Adipose tissue (tissue), 3 donors: ENCODE measurements around the gene ERFL. TPM values are rescaled to one million over a fixed set of nuclear protein-coding genes. Genes with fewer than 3 reads are reported as not detected.

ENCODE experiments used
- H3K27ac ChIP-seq: one replicate; pipeline ENCODE4 v1.5.1; 2013; ENCODE audit warnings: low read depth, low read length
- WGBS, 3 donors: extraction: QIAGEN DNeasy Blood & Tissue Kit; methylation state at CpG; one replicate each; pipeline ENCODE4 v1.1.7; 2013; 5-methylcytosine and 5-hydroxymethylcytosine counted together
- polyA plus RNA-seq, 3 donors: library from polyadenylated mRNA; stranded (reverse); fragments of 200-250 nt; gene quantifications; one replicate each; pipeline ENCODE4 v1.2.3, GENCODE V29; 2013
- donor health status: healthy with polysubstance abuse.
- donor health status: Bipolar disorder and iron deficiency.
- donor health status: healthy.

ERFL gene
- polyA plus RNA-seq, 3 donors: 0.12 to 0.24 TPM; not detected in 1

DNA sequence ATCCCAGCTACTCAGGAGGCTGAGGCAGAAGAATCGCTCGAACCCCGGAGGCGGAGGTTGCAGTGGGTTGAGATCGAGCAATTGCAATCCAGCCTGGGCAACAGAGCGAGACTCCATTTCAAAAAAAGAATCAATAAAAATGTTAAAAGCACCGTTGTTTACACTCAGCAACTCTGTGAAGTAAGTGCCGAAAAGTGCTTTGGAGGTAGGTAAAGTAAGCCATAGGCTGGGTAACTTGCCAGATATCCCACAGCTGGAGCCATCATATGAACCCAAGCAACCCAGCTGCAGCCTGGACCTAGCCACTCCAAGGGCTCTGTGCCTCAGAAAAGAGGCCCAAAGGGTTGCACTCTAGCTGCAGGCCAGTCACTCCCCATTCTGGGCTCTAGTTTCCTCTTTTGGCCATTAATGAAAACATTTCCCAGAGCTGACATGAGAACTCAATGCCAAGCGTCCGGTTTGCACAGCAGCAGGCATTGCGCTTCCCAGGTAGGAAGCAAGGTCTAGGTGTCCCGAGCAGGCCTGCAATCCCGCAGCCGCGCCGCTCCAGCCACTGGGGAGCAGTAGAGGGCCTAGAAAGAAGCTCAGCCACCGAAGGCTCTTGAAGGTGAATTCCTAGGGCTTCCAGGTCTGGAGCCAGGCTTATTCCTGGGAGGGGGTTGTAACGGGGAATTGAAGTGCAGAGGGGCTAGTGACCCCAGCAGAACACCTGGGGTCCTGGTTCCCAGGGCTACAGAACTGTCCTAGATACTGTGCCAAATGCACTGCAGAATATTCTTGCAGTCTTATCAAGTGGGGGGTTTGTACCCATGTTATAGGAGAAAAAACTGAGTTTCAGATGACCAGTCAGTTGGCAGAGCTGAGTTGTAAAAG is 55.2 kb downstream of the ERFL start:
- H3K27ac ChIP-seq: no peak overlapping the region
- WGBS, 3 donors: 37 to 54% (median 49%) methylated on average over 18 of the region's 18 CpGs

DNA sequence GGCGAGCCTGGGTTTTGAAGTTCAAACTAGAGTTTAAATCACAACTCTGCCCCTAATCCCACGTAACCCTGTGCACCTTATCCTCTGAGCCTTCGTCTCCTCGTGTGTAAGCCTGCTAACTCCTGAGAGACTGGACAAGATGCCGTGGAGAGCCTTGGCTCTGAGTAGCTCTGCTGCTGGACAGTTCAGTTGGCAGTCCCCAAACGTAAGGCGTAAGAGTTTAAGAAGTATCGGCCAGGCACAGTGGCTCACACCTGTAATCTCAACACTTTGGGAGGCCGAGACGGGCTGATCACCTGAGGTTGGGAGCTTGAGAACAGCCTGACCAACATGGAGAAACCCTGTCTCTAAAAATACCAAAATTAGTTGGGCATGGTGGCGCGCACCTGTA is 55.9 kb downstream of the ERFL start:
- H3K27ac ChIP-seq: no peak overlapping the region
- 86 to 92% (median 88%) methylated on average over 12 of the region's 12 CpGs for WGBS, 3 donors

DNA sequence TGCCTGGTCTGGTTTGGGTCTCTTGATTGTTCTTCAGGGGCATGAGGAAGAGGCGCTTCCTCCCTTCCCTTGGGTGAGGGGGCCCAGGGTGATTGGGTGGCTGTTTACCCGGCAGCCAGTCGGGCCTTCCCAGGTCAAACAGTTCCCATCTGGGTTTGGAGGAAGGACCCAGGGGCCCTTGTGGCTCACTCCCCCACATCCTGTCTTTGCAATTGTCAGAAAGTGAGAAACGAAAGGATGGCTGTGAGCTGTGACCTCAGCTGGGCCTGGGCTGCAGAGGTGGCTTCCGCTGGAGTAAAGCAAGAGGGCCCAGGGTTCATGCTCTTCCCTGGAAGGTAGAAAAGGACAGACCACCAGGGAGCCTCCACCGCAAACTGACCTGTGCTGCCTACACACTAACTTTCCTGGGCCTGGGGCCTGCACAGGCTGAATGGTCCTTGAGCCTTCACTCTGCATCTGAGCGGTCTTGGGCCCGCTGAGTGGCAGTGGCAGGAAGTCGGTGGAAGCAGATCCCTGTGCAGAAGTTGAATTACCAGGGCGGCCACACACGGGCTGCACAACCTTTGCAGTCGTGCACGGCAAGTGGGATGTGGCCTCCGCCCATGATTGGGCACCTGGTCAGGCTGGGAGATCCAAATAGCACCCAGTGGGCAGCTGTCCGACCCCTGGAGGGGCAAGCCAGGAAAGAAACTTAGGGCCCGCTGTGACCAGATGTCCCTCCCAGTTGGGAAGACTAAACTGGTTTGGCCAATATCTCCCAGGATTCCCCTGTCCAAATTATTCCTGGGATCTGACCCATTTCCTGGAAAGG is 56.5 kb downstream of the ERFL start:
- WGBS, 3 donors: 45 to 69% (median 45%) methylated on average over 16 of the region's 16 CpGs
- no peak overlapping the region for H3K27ac ChIP-seq

DNA sequence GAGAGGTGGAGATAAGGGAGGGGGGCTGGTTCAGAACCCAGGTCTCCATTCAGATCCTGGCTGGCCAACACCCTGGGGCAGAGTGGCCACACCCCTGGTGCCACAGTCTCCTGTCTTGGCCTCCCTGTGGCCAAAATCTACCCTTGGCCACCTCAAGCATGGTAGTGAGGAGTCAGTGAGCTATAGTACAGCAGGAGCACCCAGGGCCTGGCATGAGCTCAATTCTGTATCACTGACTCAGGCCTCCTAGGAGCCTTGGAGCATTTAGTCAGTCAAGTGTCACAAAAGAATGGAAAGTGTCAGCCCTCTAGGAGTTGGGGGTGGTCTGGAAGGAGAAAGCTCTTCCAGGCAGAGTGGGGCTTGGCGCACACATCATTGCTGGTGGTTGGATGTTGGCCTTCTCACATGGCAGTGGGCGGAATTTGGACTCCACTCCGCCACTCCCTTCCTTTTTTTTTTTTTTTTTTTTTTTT is 57.8 kb downstream of the ERFL start:
- H3K27ac ChIP-seq: no peak overlapping the region
- WGBS, 3 donors: 39 to 96% (median 58%) methylated on average over 3 of the region's 3 CpGs

DNA sequence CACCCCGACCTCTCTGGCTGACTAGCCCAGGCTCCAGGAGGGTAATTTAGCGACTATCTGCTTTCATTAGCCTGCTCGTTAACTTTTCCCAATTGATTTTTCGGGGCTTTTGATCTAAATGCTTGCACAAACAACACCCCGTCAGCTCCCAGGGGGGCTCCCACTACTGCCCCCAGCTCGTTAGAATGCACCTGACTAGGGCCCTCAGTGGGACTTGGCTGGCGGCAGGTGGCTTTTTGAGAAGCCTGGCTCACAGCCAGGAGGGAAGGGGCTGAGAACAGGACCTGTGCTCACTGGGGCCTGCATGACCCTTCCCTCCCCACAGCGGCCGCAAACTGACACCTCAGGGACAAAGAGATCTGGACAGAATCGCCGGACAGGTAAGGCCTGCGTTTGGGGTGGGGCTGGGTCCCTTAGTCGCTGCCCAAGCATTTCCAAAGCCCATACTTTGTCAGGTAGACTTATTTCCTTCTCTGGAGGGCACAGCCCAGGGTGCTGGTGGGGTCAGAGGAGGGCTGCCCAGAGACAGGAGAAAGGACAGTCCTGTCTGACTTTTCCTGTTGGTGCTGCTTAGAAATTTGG is 58.8 kb downstream of the ERFL start:
- no peak overlapping the region for H3K27ac ChIP-seq
- 75 to 85% (median 83%) methylated on average over 13 of the region's 13 CpGs for WGBS, 3 donors

DNA sequence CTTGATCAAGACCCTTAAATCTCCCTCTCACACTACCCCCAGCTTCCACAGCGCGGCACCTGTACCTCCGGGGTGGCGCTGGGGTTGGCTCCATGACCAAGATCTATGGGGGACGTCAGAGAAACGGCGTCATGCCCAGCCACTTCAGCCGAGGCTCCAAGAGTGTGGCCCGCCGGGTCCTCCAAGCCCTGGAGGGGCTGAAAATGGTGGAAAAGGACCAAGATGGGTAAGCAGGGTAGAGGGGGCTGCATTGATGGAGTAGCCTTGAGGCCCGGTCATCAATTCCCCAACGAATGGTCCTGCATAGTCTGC is 59.3 kb downstream of the ERFL start:
- H3K27ac ChIP-seq: no peak overlapping the region
- 80 to 87% (median 86%) methylated on average over 12 of the region's 12 CpGs for WGBS, 3 donors

DNA sequence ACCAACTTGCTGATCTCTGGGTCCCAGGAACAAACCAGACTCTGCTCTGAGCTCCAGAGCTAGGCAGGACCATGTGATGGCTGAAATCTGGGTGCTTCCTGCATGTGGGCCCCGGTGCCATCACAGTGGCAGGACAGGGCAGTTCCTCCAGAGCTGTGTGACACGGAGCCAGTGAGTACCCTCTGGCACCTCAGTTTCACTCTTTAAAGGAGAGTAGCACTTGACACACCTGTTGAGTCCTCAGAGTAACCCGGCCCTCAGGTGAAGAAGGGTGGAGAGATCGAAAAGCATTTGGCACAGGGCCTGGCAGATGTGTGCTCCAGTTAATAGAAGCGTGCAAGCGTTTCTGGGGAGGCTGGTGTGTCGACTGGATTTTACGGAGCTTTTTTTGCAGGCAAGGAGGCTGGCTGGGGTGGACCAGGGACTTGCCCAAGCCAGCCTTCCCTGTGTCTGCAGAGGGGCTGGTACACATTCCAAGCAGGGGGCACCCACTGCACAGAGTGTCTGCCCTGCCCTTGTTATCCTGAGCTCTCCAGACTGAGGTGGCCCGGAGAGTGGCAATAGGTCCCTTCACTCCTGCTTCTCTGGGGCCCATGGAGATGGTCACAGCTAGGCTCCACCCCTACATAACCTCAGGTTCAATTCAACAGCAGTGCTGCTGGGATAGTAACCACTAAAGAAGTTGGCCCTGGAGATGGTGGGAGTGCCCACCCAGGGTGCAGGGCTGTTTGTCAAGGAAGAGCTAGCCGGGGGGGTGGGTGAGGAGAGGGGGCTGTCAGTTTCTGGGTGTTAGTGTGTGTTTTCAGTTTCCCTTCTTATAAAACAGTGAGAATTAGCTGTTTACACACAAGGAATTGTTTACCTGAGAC is 59.9 kb downstream of the ERFL start:
- no peak overlapping the region for H3K27ac ChIP-seq
- WGBS, 3 donors: 50 to 85% (median 80%) methylated on average over 10 of the region's 10 CpGs

DNA sequence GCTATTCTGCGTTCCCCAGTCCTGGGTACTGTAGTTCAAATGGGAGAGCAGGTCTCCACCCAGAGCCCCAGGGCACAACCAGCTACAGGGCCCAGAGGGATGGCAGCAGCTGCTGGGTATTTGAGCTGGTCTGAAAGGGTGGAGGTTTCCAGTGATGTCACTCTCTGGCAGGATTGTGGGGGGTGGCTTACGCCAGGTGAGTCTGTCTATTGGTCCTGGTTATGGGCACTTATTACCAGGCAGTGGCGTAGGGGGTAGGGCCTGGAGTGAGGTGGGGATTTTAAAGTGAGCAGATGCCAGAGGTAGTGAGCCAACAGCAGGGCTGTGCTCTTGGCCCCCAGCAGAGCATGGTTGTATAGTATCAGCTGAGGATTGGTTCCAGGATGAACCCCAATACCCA is 62.0 kb downstream of the ERFL start:
- WGBS, 3 donors: 93 to 95% (median 93%) methylated on average over 3 of the region's 3 CpGs
- H3K27ac ChIP-seq: no peak overlapping the region

DNA sequence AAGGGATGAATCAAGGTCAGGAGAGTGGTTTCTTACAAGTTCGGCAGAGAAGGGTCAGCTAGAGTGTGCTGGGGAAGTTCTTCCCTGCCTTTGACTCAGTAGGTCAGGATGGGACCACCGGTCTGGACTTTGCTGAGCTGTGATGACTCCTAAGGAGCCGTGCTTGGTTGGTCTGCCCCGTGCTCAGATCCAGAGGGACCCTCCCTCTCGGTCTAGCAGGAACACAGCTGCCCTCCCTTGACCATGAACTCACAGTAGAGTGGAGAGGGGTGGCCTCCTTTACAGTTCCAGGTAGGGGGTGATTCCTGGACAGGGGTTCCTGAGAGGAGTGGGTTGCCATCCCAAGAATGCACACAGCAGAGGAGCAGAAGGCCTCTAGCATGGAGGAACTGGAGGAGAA is 63.9 kb downstream of the ERFL start:
- no peak overlapping the region for H3K27ac ChIP-seq
- 82 to 89% (median 88%) methylated on average over 5 of the region's 5 CpGs for WGBS, 3 donors

DNA sequence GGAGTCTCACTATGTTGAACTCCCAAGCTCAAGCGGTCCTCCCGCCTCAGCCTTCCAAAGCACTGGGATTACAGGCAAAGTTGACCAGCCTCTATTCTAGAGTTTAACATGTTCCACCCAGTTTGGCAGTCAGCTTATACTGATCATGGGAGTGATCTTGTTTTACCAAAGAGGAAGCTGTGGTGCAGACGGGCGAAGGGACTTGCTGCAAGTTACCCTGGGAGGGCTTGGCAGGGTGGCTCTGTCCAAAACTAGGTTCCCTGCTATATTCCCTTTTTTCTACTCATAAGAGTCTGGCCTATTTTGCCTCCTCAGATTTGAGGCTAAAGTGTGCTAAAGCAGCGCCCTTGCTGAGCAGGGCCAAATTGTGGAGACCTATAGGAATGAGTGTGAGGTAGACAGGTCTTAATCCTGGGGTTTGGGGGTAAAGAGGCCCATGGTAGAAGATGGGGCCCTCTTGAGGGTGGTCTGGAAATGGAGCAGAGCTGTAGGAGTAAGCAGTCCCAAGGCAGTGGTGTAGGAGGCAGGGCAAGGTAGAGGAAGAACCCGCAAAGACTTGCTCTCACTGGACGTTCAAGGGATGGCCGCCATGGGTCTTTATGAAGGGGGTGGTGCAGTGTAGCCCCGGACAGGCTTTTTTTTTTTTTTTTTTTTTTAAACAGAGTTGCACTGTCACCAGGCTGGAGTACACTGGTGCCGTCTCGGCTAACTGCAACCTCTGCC is 64.9 kb downstream of the ERFL start:
- 73 to 88% (median 82%) methylated on average over 11 of the region's 11 CpGs for WGBS, 3 donors
- no peak overlapping the region for H3K27ac ChIP-seq

DNA sequence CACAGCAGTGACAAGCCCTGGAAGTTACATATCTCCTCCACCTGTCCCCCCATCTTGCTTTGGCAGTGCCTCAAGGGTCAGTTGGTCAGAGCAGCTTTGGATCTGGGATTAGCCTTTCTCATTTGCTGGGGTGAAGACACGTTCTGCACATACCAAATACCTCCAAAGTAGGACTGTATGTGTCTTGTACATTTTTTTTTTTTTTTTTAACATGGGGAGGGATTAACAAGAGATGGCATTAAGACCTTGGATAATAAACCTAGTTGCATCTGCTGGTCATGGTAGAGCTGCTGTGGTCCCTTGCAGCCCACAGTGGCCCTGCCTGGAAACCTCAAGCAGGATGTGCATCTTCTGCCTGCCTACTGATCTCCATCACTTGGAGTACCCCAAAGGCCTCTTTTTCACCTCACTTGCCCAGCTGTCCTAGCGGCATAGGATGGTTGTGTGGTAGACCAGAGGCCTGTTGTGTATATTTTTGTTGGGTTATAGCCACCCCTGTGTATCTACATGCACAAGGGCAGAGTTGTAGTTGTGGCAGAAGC is 65.7 kb downstream of the ERFL start:
- WGBS, 3 donors: 71 to 75% (median 72%) methylated on average over 2 of the region's 2 CpGs
- H3K27ac ChIP-seq: no peak overlapping the region

DNA sequence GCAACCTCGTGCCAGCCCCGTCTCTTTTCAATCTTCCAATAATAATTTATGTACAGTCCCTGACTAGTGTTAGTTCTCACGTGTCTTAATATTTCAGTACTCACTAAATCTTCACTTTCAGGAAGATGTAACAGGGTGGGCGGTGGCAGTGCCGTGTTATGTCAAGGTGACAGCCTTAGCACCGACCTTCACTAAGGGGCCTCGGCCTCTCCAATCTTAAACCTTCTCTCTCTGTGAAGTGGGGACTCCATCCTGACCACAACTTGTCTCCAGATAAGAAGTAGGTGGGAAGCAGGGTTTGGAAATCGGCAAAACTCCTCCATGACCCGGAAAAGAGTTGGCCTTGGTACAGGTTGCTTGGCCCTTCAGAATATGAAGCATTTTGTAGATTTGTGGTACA is 66.4 kb downstream of the ERFL start:
- no peak overlapping the region for H3K27ac ChIP-seq
- 68 to 77% (median 70%) methylated on average over 9 of the region's 9 CpGs for WGBS, 3 donors

DNA sequence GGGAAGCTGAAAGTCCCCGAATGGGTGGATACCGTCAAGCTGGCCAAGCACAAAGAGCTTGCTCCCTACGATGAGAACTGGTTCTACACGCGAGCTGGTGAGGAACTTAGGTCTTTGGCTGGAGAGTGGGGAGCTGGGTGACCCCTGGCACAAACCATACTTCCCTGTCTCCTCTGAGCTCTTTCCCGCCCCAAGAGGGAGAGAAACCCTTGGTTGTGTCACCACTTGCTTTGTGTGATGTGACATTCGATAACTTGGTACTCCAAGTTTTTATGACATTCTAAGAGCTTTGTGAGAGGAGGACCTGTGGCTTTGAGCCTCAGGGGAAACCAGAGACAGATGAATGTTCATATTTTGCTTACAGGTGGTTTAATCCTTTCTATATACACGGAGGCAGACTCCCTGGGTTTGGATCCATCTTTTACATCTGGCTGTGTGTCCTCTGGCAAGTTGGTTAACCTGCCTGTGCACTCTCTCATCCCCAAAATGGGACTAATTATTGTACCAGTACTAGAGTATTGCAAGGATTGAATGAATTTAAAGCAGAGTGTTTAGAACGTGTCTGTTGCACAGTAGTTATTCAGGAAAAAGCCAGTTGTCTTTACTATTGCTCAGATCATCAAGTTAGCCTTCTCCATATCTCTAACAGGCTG is 67.0 kb downstream of the ERFL start:
- H3K27ac ChIP-seq: no peak overlapping the region
- WGBS, 3 donors: 25 to 30% (median 30%) methylated on average over 9 of the region's 9 CpGs

DNA sequence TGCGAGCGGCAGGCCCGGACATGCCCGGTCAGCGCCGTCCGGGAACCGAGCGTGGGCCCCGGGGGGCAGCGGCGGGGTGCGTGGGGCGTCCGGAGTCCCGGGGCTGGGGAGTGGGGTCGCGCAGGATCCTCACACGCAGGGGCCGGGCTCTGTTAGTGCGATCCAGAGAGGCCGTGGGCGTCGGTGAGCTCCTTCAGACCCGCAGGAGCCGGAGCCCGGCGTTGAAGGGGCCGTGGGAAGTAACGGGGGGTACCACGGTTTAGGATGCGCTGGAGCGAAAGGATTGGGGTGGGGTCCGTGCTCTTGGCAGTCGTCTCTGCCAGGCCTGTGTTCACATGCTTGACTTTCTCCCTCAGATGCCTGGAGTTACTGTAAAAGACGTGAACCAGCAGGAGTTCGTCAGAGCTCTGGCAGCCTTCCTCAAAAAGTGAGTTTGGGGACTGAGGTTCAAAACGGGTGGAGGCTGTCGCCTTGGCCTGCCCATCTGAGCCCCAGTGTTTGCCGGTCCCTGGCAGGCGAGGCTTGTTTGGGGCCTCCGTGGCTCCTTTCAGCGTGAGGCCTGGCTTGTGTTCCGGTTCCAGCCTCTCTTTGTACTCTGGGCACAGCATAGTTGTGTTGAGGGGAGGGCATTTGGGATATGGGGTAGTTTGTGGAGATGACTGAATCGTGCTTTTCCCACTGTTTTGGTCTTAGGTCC is 67.7 kb downstream of the ERFL start:
- H3K27ac ChIP-seq: peak overlapping the region; percentile 71
- 0 to 1% (median 0%) methylated on average over 42 to 45 of the region's 45 CpGs for WGBS, 3 donors

DNA sequence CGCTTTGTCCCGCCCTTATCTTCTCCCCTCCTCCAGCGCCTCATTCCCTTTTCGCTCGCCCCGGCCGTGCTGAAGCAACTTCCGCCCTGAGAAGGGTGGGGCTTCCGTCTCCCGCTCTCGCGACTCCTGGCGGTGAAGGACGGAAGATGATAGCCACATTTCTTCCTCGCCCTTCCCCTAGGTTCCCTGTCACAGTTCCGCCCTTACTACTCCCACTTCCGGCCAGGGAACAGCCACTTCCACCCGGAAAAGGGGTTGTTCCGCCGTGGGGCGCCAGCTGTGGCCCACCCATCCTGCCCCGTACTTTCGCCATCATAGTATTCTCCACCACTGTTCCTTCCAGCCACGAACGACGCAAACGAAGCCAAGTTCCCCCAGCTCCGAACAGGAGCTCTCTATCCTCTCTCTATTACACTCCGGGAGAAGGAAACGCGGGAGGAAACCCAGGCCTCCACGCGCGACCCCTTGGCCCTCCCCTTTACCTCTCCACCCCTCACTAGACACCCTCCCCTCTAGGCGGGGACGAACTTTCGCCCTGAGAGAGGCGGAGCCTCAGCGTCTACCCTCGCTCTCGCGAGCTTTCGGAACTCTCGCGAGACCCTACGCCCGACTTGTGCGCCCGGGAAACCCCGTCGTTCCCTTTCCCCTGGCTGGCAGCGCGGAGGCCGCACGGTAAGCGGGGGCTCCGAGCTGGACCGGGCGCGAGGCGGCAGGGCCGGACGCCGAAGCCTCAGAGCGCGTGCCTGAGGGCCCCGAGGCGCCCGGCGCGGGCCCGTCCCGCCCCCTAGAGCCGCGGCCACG is 68.4 kb downstream of the ERFL start, which contains the start of gene RPS19:
Gene RPS19 (plus strand): TSS at position 638 of the 801 bp plus-strand sequence. CDS start 520 bp downstream, outside the sequence.
- WGBS, 3 donors: 0% methylated on average over 68 to 76 of the region's 76 CpGs

DNA sequence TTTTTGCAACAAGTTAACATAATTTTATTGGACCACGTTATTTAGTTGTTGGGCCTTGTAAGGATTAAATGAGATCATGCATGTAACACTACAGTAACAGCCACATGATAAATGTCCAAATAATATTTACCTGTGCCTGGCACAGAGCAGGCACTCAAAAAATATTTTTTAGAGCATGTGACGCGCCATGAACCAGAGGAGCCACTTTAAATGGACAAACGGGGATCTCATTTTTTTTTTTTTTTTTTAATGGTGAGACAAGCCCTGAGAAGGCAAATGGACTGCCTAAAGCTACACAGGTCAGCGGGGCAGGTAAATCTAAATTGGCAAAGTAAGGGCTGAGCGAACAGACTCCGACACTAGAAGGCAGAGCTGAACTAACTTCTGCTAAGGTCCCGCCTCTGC is 69.0 kb downstream of the ERFL start:
- WGBS, 3 donors: 0 to 6% (median 2%) methylated on average over 8 of the region's 8 CpGs

More for the DNA sequence above, 68.4 kb downstream of the ERFL start, which contains the start of gene RPS19:
- H3K27ac ChIP-seq: peak within 1 kb of the TSS; percentile 71

More for the DNA sequence above, 69.0 kb downstream of the ERFL start:
- no peak overlapping the region for H3K27ac ChIP-seq
